Heart left ventricle (tissue), 16 donors: ENCODE results near the gene LOXHD1. TPM values are rescaled to one million over a fixed set of nuclear protein-coding genes. Genes with fewer than 3 reads are reported as not detected.
A peak's percentile ranks its signal among the peaks of the same experiment; 100 is the strongest.

ENCODE experiments used
- ATAC-seq, 4 donors: fragments of 200-7000 bp; cut with Tn5 transposase; one replicate each; pipeline ENCODE4 v1.9.1; 2020 to 2022; ENCODE audit warnings: moderate library complexity in 4 of 4, mild to moderate bottlenecking in 3 of 4, moderate number of reproducible peaks in 1 of 4
- DNase-seq, 5 donors: peaks; one replicate each; pipeline ENCODE4 v3.0.0-alpha.2; 2020
- H3K27ac ChIP-seq, 12 donors: fragments of 200-600 bp; sonication (generic) in 4 of 12; one replicate each; pipeline versions ENCODE4 v1.5.0 to v1.8.0; 2016 to 2022; ENCODE audit warnings: mild to moderate bottlenecking in 2 of 12
- H3K27me3 ChIP-seq, 9 donors: fragments of 200-600 bp; sonication (generic) in 2 of 9; one replicate each; pipeline versions ENCODE4 v1.5.1 to v1.8.0; 2016 to 2022; ENCODE audit warnings: mild to moderate bottlenecking in 3 of 9
- H3K36me3 ChIP-seq, 9 donors: fragments of 200-600 bp; sonication (generic) in 2 of 9; one replicate each; pipeline versions ENCODE4 v1.5.0 to v1.8.0; 2018 to 2022; ENCODE audit warnings: mild to moderate bottlenecking in 2 of 9
- H3K4me1 ChIP-seq, 12 donors: fragments of 200-600 bp; sonication (generic) in 4 of 12; one replicate each; pipeline versions ENCODE4 v1.5.0 to v1.8.0; 2016 to 2022; ENCODE audit warnings: mild to moderate bottlenecking in 3 of 12
- H3K4me3 ChIP-seq, 12 donors: fragments of 200-600 bp; sonication (generic) in 4 of 12; one replicate each; pipeline versions ENCODE4 v1.5.0 to v1.8.0; 2017 to 2022; ENCODE audit warnings: mild to moderate bottlenecking in 9 of 12, moderate library complexity in 4 of 12
- H3K9me3 ChIP-seq, 12 donors: fragments of 200-600 bp; sonication (generic) in 4 of 12; one replicate each; pipeline versions ENCODE4 v1.5.0 to v1.8.0; 2016 to 2022; ENCODE audit warnings: mild to moderate bottlenecking in 1 of 12
- POLR2A ChIP-seq, 2 donors: fragments of 450-650 bp; IDR thresholded peaks; one replicate each; pipeline ENCODE4 v1.6.1; 2017; ENCODE audit warnings: antibody characterized with exemption in 2 of 2, mild to moderate bottlenecking in 2 of 2, moderate library complexity in 2 of 2
- WGBS, 4 donors: extraction: QIAGEN DNeasy Blood & Tissue Kit in 2 of 4; methylation state at CpG; one replicate each; pipeline versions ENCODE4 v1.1.5 to v1.1.7; 2013 to 2018; 5-methylcytosine and 5-hydroxymethylcytosine counted together
- intact Hi-C, 10 donors: fragments of 100-400 bp; cut with DNase I; formaldehyde crosslinking; loops; one replicate each; pipeline versions ENCODE4 v1.11.1 to v1.14.2; 2022
- polyA plus RNA-seq, 2 donors: library from polyadenylated mRNA; stranded (reverse); fragments of 200-250 nt; gene quantifications; one replicate each; pipeline ENCODE4 v1.2.3, GENCODE V29; 2013
- total RNA-seq, 9 donors: library from RNA; depleted of rRNA in 2 of 9; stranded (reverse); fragments of >200 nt in 2 of 9; fragmentation: NEBNext Ultra II Directional in 3 of 9; extraction: Animal tissue kit (Norgen Biotek cat#: 25700) in 3 of 9; gene quantifications; one replicate each; pipeline versions ENCODE4 v1.1.0 to v1.2.4, GENCODE V29; 2016 to 2023
- TF ChIP-seq, protein P1 (sequence below), 12 donors: fragments of 200-600 bp; sonication (generic) in 4 of 12; IDR thresholded peaks; one replicate each; pipeline versions ENCODE4 v1.5.0 to v1.8.0; 2018 to 2022; ENCODE audit warnings: antibody characterized with exemption in 12 of 12, mild to moderate bottlenecking in 5 of 12
- donor health status: ischemic (EF 13 %, LVEDD 7.1; RV severe dilation, severe dysfunction).
- donor health status: healthy with polysubstance abuse.
- donor health status: DM: no; HTN: yes; CAD: no.
- donor health status: DM: no; HTN: no; CAD: no.
- donor health status: ischemic (EF 25% LVEDD 6.9; RV normal size, moderate dysfunction).
- donor health status: ischemic (EF 25% LVEDD 5.7; RV mildly dilated, moderate dysfunction).
- donor health status: healthy.
- donor health status: DM: yes; HTN: yes; CAD: no.
- donor health status: ischemic (EF 35%, LVEDD 5.7; RV mildly dilated, moderate dysfunction).
- donor health status: nonischemic (EF 11% LVEDD 7.7; RV severe dilation, severe dysfunction).
- donor health status: DM: yes; HTN: yes; CAD: no.
- donor health status: PGD.
- donor health status: ischemic (EF 29% LVEDD 5.4; RV normal size, mild dysfunction).
- donor health status: nonischemic (EF 23%, LVEDD 6.1; RV moderate dilation, normal function).

The LOXHD1 gene
- total and polyA plus RNA-seq, 11 donors = 0.19 to 1.9 (median 0.54) TPM

DNA sequence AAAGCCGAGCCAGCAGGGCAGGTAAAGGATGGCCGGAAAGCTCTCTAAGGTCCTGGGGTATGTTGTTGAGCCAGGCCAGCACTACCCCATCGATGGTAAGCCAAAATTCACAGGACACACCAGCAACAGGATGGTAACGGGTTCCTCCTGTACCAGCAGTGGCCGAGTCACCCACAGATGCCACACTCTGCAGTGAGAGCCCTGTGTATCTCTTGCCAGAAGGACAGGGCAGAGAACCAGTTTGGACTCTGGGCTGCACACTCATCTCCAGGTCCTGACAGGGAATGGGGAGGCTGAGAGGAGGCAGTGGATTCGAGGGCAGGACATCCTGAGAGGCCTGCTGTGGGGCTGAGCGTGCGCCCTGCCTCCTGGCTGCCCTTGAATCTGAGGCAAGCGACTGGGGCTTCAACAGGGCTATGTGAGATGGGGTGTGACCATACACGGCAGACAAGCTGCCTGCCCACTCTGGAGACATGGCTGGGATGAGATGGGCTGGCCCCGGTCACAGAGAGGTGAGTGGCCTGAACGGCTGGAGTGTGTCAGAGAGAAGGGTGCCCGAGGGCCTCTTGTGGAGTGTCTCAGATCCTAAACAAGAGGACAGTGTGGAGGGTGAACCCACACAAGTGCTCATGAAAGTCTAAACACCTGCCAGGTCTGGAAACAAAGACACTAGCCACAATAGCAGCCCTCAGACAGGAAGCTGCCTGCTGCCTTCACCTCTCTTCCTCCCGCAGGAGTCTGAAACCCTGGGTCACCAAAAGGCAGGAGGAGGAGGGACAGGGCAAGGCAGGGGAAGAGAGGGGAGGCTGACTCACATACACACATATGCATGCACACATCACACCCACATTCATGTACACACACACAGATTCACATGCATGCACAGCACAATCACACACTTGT lies 182.3 kb downstream of the LOXHD1 start:
- Histone ChIP-seq H3K4me1 (peaks cover 0 to 14% (median 0%) of the 10 kb centered on the region in 12 donors), H3K4me3 (no peak overlapping the region), H3K36me3 (no peaks in the 10 kb centered on the region), H3K9me3 (no peaks in the 10 kb centered on the region), H3K27me3 (no peaks in the 10 kb centered on the region), H3K27ac (no peak overlapping the region)
- intact Hi-C loops = loop anchor here in 1 of 10 donors (5.0 kb wide), 1 partner anchor 192 kb away; no protein-coding TSS in a partner anchor
- DNase-seq (no peak), ATAC-seq (peak; percentile 22 to 48 (median 36))
- WGBS, 4 donors = 65 to 76% (median 69%) methylated on average over 12 to 14 of the region's 14 CpGs
- TF ChIP-seq POLR2A (IDR thresholded peaks at IDR 0.05) = no peak
- TF ChIP-seq, protein P1, sequence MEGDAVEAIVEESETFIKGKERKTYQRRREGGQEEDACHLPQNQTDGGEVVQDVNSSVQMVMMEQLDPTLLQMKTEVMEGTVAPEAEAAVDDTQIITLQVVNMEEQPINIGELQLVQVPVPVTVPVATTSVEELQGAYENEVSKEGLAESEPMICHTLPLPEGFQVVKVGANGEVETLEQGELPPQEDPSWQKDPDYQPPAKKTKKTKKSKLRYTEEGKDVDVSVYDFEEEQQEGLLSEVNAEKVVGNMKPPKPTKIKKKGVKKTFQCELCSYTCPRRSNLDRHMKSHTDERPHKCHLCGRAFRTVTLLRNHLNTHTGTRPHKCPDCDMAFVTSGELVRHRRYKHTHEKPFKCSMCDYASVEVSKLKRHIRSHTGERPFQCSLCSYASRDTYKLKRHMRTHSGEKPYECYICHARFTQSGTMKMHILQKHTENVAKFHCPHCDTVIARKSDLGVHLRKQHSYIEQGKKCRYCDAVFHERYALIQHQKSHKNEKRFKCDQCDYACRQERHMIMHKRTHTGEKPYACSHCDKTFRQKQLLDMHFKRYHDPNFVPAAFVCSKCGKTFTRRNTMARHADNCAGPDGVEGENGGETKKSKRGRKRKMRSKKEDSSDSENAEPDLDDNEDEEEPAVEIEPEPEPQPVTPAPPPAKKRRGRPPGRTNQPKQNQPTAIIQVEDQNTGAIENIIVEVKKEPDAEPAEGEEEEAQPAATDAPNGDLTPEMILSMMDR (IDR thresholded peaks at IDR 0.05) = no peak

DNA sequence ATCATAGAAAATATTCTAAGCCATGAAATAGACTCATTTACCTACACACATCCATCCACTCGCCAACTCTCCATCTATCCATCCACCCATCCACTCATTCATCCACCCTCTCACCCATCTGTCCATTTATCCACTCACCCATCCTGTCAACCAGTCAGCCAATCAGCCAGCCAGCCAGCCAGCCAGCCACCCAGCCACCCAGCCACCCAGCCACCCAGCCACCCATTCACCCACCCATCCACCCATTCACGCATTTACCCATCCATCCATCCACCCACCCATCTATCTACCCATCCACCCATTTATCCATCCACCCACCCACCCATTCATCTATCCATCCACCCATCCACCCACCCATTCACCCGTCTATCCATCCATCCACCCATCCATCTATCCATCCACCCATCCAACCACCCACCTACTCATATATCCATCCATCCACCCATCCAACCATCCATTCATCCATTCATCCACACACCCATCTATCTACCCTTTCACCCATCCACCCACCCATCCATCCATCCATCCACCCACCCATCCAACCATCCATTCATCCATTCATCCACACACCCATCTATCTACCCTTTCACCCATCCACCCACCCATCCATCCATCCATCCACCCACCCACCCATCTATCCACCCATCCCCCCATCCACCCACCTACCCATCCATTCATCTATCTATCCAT lies 185.1 kb downstream of the LOXHD1 start:
- Histone ChIP-seq H3K9me3 (no peaks in the 10 kb centered on the region), H3K4me3 (no peak overlapping the region), H3K36me3 (no peaks in the 10 kb centered on the region), H3K27me3 (no peaks in the 10 kb centered on the region), H3K27ac (no peak overlapping the region), H3K4me1 (peaks cover 0 to 14% (median 0%) of the 10 kb centered on the region in 12 donors)
- no peak for DNase-seq
- WGBS, 4 donors = 95 to 98% (median 97%) methylated on average over 3 of the region's 3 CpGs
- no peak for ATAC-seq
- intact Hi-C loops = no loop called here
- TF ChIP-seq, protein P1 (IDR thresholded peaks at IDR 0.05) = no peak
- TF ChIP-seq POLR2A (IDR thresholded peaks at IDR 0.05) = no peak

DNA sequence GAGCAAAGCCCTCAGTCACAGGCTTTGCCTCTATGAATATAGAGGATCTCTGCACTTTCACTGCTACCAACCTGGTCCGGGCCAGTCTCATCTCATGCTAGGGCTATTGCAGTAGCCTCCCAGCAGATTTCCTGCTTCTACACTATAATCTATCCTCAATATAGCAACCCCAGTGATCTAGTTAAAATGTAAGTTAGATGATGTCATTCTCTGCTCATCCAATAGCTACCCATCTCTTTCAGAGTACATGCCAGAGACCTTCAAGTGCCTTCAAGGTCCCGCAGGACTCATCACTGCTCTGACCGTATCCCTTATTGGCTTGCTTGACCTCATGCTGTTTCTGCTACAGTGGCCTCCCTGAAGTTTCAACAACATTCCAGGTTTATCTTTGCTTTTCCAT lies 186.3 kb downstream of the LOXHD1 start:
- H3K36me3 ChIP-seq = no peaks in the 10 kb centered on the region
- H3K9me3 ChIP-seq = no peaks in the 10 kb centered on the region
- no peaks in the 10 kb centered on the region for H3K27me3 ChIP-seq
- 75 to 87% (median 80%) methylated on average over 3 of the region's 3 CpGs for WGBS, 4 donors
- H3K4me1 ChIP-seq = peaks cover 0 to 20% (median 0%) of the 10 kb centered on the region in 12 donors
- ATAC-seq = no peak
- TF ChIP-seq, protein P1 (IDR thresholded peaks at IDR 0.05) = no peak
- no peak for TF ChIP-seq POLR2A (IDR thresholded peaks at IDR 0.05)
- DNase-seq = no peak
- no peak overlapping the region for H3K4me3 ChIP-seq
- intact Hi-C loops = no loop called here
- no peak overlapping the region for H3K27ac ChIP-seq
